GM18861 (cell line): ENCODE data around the gene CFAP74.

ENCODE experiments used
- ATAC-seq: cut with Tn5 transposase; IDR thresholded peaks from one replicate; pipeline ENCODE4 v1.9.1; 2021; ENCODE audit not compliant: unreplicated experiment

Gene CFAP74

DNA sequence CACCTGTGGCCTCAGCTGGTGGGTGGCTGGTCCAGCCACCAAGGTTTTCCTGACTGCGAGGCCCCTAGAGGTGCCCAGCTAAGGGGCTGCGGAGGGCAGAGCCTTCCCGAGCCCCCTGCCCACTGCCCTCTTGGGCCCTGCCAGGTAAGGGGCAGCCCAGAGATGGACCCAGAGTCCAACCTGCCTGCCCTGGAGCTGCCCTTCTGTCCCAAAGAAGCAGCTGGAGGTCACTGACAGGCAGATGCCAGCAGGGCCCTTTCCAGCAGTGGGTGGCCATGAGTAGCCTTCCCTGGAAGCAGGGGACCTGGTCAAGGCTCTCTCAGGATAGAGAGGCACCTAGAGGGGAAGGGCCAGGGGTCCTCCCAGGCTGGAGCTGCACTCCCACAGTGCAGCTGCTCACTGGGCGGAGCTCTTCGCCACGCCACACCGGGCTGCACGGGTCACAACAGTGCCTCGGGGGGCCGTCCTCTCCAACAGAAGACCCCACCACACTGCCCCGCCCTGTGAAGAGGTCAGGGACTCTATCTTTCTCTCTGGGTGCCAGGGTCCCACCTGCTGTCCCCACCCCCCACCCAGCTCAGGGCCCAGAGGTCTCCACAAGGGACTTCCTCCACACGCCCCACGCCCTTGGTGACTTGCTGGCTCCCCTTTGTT is 101.8 kb downstream of the CFAP74 start:
- ATAC-seq: no peak

- ATAC-seq: no peak
Measured at GRCh38 chr1:1900883-1901640, 102.5 kb downstream of the CFAP74 start.

GRCh38 chr1:1899967-1900327 is 103.6 kb downstream of the CFAP74 start:
- no peak for ATAC-seq

DNA sequence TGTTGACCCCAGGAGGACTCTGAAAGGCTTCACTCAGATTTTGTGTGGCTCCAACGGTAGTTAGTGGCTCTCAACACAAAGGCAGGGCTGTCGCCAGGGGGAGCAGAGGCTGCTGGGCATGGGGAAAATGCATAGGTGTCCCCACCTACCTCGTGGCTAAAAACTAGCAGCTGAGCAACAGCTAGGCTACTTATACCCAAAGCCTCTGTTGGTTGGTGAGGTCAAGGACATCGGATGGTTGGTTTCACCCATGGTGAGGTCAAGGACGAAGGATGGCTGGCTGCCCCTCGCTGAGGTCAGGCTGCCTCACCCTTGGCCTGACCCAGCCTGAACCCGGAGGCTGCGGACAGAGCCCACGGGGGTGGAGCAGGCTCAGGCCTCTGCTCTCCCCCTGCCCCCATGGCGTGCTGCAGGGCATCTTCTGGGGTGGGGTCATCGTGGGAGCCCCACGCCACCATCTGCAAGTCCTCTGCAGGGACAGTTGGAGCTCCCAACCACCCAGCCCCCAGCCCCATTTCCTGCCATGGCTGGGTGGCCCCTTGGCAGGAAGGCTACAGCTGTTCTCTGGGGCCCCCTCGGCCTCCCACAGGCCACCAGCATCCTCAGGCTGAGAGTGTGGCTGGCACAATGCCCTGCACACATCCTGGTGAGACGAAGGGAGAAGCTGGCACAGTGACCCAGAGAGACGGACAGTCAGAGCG is 104.2 kb downstream of the CFAP74 start:
- ATAC-seq: no peak

DNA sequence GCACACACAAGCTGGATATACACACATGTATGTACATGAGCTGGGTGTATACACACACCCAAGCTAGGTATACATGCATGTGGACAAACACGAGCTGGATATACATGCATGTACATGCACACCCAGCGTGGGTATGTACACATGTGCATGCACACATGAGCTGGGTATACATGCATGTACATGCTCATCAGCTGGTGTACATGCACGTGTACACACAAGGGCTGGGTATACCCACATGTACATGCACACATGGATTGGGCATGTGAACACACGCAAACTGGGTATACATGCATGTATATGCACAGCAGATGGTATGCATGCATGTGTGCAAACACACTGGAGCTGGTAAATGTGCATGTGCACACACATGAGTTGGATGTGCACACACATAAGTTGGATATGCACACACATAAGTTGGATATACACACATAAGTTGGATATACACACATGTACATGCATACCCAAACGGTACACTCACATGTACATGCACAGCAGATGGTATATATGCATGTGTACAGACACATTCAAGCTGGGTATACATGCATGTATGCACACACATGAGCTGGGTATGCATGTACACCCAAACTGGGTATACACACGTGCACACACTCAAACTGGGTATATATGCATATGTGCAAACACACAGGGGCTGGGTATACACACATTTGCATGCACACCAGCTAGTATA is 105.2 kb downstream of the CFAP74 start:
- no peak for ATAC-seq

GRCh38 chr1:1895456-1896336 is 107.9 kb downstream of the CFAP74 start:
- ATAC-seq: no peak

DNA sequence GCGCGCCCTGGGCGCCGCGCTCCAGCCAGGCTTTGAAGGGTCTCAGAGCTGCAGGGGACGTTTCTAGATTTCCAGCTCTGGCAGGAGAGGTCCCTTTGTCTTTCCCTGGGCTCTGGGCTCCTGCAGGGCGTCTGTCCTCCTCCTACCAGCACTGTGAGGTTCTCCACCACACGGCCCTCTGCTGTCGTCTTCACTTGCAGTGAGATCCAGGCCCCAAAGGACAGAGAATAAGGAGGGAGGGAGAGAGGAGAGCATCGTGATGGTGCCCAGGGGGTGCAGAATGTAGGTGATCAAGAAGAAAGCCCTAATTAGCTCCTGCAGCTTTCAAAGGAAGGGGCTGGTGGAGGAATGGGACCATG is 108.5 kb downstream of the CFAP74 start:
- ATAC-seq: no peak

DNA sequence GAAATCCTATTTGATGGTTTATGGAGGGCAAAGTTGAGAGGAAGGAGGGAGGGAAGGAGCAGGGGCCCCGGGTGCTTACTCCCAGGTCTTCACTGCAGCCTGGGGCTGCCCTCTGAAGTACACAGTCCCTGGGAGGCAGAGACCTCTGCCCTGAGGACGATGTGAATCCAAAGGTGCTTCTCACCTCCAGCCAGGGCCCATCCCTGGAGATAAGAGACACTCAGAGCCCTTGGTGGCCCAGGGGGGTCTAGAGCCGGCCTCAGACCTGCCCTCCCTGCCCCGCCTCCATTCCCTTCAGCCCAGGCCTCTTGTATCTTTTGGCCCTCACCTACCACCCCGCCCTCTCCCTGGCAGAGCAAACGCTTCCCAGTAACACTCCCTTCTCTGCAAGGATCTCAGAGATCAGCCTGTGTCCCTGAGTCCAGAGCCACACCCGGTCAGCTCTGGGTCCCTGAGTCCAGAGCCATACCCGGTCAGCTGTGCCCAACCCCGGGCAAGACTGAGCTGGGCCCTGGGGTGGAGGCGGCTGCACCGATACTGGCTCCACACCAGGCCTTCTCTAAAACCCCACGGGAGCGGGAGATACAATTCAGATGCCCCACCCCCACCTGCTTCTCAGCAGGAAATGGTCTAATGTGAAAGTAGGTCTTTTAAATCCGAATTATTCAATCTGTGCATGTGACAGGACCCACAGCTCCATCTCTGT is 109.1 kb downstream of the CFAP74 start:
- no peak for ATAC-seq

DNA sequence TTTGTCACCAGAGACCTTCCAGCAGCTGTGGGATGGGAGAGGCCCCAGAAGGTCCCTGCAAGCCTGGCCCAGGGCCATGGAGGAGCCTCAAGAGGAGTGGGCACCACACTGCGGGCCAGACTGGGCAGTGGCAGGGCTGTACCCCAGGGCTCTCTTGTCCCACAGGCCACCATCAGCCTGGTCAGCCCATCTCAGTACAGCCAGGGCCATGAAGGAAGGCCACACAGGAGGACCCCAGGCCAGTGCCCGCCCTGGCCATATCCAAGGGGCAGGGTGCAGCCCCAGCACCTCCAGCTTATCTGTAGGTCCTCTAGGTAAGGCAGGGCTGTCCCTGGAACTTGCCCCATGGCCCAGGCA is 109.6 kb downstream of the CFAP74 start:
- ATAC-seq: no peak

- ATAC-seq: no peak
Measured at GRCh38 chr1:1893291-1893985, 110.1 kb downstream of the CFAP74 start.

DNA sequence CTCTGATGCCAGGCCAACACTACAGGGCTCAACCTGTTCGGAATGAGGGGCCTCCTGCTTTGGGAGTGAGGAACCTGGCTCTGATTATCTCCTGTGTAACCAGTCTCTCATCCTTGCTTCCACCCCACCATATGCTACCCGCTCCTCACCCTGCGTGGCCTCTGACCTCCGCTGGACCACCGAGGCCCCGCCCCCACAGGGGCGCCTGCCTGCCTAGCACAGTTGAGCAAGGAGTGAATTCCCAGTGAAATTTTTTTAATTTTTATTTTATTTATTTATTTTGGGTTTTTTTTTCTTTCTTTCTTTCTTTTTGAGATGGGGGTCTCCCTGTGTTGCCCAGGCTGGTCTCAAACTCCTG is 110.8 kb downstream of the CFAP74 start:
- no peak for ATAC-seq

DNA sequence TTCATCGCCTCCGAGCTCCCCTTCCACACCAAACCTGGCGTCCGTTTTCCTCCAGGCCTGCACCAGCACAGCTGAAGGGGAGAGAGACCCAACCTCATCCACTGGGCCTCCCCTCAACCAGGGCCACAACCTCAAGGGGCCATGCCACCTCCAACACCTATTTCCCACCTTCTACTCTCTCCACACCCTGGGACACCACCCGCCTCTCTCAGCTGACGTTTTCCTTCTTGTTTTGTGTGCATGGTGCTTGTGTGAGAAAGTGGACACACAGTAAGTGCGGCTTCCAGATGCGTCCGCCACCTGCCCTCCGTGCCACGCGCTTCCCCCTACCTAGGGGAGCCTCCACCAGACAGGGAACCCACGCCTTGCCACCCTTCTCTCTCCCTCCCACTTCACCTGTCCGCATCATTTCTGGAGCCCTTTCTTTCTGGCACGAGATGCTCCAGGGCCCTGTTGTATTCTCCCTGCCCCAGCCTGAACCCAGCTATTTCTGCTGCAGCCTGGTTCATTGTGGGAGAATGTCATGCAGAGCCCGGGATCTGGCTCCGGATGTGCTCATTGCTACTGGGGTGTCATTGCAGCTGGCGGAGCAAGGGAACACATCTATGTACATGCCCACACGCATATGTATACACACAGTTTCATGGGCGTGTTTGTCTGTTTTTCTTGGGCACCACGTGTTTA is 111.4 kb downstream of the CFAP74 start:
- ATAC-seq: no peak

- peak; percentile 12 for ATAC-seq
Measured at GRCh38 chr1:1891349-1892078, 112.1 kb downstream of the CFAP74 start.

GRCh38 chr1:1890506-1891348 is 112.9 kb downstream of the CFAP74 start, which contains the start of gene GNB1:
Gene GNB1 (minus strand): TSS chr1:1891087. CDS start chr1:1825453, 65,634 bp downstream.
- ATAC-seq: peak; percentile 70

- peak; percentile 13 for ATAC-seq
Measured at GRCh38 chr1:1889847-1890505, 113.6 kb downstream of the CFAP74 start.

GRCh38 chr1:1889090-1889750 is 114.4 kb downstream of the CFAP74 start:
- ATAC-seq: no peak
